GM19035 (cell line): ENCODE results near the gene SHLD2.
"Not testable (repeated sequence)": the region's sequence is repeated elsewhere in the genome, so short reads cannot be mapped to it uniquely, and the experiment has no call there.

Source experiments
- ATAC-seq: cut with Tn5 transposase; IDR thresholded peaks from one replicate; pipeline ENCODE4 v1.9.1; 2021; ENCODE audit not compliant: unreplicated experiment

The SHLD2 gene

GRCh38 chr10:87210309-87210708, 115.3 kb downstream of the SHLD2 start:
- not testable (repeated sequence) for ATAC-seq

- not testable (repeated sequence) for ATAC-seq
Measured at GRCh38 chr10:87211848-87212247, 116.8 kb downstream of the SHLD2 start.

DNA sequence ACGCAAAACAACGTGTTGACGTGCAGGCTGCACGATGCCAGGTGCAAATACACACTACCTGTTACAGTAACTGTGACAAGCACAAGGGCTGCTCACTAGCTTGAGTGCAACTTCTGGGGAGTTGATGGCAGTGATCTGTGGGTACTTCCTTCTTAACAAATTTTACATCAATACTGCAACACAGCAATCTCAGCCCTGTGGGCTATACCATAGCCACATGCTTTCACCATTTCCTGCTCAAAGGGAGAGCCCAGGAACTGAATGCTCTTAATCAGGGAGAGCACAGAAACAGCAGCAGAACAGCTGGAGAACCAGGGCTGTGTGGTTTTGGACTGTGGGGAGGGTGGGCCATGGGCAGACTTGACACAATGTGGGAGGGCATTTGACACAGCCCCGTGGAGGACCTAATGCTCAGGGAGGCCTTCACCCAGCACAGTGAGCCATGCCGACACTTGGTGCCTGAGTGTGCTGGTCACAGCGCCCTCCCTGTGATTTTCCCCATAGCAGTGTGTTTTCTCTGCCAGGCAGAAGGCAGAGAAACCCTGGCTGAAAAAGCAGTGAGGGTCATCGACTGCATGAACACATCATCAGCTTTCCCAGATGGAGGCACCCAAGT, 118.3 kb downstream of the SHLD2 start:
- ATAC-seq, result not testable (repeated sequence)

DNA sequence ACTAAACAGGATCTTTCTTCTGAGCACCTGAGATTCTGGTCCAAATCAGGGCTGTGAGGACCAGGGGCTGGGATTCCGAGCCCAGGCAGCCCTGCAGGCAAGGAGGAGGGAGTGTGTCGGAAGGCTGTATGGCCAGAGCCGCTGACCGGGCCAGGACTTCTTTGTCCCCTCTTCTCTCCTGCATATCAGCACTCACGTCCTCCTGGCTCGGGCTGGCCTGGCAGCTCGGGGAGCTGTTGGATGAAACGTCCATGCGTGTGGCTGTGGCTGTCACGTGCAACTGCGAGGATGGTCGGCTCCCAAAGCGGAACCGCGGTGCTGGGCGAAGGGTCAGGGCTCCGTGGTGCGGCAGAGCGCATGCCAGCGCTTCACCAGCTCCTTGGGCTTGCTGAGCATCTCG, 118.8 kb downstream of the SHLD2 start:
- not testable (repeated sequence) for ATAC-seq

GRCh38 chr10:87216120-87216519, 121.1 kb downstream of the SHLD2 start:
- not testable (repeated sequence) for ATAC-seq

GRCh38 chr10:87219370-87219769, 124.4 kb downstream of the SHLD2 start:
- ATAC-seq, result not testable (repeated sequence)

- not testable (repeated sequence) for ATAC-seq
Measured at GRCh38 chr10:87222789-87223188, 127.8 kb downstream of the SHLD2 start.

GRCh38 chr10:87225148-87225547, 130.1 kb downstream of the SHLD2 start, which contains the start of gene NUTM2A:
Gene NUTM2A, plus strand, starts transcription at chr10:87225448. Its CDS starts 383 bp downstream, at chr10:87225831.
- not testable (repeated sequence) for ATAC-seq

DNA sequence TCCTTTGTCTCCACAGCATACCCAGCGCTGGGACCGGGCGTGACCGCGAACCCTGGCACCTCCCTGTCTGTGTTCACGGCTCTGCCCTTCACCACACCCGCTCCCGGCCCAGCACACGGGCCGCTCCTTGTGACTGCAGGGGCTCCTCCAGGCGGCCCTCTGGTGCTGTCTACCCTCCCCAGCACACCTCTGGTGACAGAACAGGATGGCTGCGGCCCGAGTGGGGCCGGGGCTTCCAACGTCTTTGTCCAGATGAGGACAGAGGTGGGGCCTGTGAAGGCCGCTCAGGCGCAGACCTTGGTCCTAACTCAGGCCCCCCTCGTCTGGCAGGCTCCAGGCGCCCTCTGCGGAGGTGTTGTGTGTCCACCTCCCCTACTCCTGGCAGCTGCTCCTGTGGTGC, 133.2 kb downstream of the SHLD2 start:
- ATAC-seq, result not testable (repeated sequence)

GRCh38 chr10:87229211-87229610, 134.2 kb downstream of the SHLD2 start:
- not testable (repeated sequence) for ATAC-seq

DNA sequence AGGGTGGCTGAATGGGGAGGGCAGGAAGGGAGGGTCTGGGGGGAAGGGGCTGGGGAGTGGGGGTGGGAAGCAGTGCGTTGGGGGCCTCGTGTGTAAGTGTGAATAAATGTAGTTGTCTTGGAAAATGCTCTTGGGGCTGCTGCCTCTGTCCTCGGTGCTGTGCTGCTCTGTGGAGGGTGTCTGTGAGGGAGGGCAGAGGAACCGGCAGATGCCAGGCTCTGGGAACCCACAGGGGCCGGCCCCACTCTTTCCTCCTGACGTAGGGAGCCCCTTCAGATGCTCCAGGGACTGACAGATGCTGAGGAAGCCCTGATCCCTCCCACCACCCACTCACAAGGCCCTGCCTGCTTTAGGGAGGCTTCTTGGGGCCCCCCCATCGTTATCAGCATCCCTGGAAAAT, 139.8 kb downstream of the SHLD2 start:
- ATAC-seq, result not testable (repeated sequence)

DNA sequence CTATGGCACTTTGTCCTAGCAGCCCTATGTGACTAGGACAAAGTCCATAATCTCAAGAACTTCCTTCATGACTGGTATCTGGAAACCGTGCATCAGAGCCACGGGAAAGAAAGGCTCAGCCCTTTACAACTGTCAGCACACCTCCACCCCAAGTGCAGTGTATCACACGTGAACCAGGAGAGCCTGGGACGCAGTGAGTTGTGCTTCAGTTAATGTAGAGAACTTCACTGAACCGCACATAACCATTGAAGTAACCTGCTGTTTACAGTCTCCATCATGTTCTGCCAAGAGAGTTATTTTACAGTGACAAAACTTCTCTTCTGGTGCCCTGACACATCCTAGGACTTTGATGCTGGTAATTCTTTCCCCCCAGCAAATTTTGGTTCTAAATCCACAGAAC, 142.2 kb downstream of the SHLD2 start:
- not testable (repeated sequence) for ATAC-seq

DNA sequence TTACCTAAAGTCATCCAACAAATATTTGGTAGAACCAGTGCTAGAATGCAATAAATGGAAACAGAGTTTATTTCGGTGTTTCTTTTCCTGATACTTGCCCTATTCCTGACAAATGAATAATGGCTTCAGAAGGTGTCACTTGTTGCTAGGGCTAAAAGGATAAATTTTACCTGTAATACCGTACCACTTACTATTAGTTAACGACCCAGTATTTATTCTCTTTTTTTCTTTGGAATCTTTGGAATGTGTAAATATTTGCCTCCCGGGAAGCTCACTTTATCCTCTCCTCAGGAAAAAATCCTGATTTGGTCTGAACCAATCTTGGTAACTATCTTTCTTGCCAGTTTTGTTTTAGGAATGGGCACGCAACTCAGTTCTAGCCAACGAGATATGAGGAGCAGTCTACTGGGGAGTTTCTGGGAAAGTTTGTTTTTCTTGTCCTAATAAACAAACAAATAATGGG, 144.4 kb downstream of the SHLD2 start:
- not testable (repeated sequence) for ATAC-seq
